ENCODE results near the gene ZNF211.

ZNF211 gene

GRCh38 chr19:57632987-57633831 lies at the start of gene ZNF211:
ZNF211 (plus strand) TSS chr19:57633168; CDS start chr19:57633347, 179 bp downstream.
- H3K4me3 ChIP-seq = peak within 1 kb of the TSS; percentile 61 to 83
- peak; percentile 91 to 94 for DNase-seq
- peak in 1 of 2 experiments; percentile 11 for TF ChIP-seq CTCF (IDR thresholded peaks at IDR 0.05)
- H3K27ac ChIP-seq = peak within 1 kb of the TSS; percentile 71 to 78
- H3K27me3 ChIP-seq = no peaks in the 10 kb centered on the region
- H3K4me1 ChIP-seq = peaks cover 0 to 9% (median 6%) of the 10 kb centered on the region in 4 donors
- peaks cover 7 to 81% (median 36%) of the 10 kb centered on the region in 3 donors for H3K9me3 ChIP-seq
- peaks cover 56 to 72% (median 68%) of the 10 kb centered on the region in 3 donors for H3K36me3 ChIP-seq
- intact Hi-C loops (cut with DNase I; ENCODE audit: low total_unique reads) = no loop called here

GRCh38 chr19:57583521-57584416 lies 49.2 kb upstream of the ZNF211 start, which contains the start of gene ZIK1:
ZIK1 (plus strand) TSS chr19:57584145; CDS start chr19:57584357, 212 bp downstream.
- TF ChIP-seq CTCF (IDR thresholded peaks at IDR 0.05) = no peak
- peaks cover 27 to 28% (median 28%) of the 10 kb centered on the region in 3 donors for H3K36me3 ChIP-seq
- peak within 1 kb of the TSS in 1 of 2 donors; percentile 19 for H3K27ac ChIP-seq
- H3K4me3 ChIP-seq = peak within 1 kb of the TSS; percentile 54 to 55
- H3K27me3 ChIP-seq = no peaks in the 10 kb centered on the region
- peak; percentile 84 to 91 for DNase-seq
- H3K9me3 ChIP-seq = peaks cover 8 to 46% (median 17%) of the 10 kb centered on the region in 3 donors
- intact Hi-C loops (cut with DNase I; ENCODE audit: low total_unique reads) = no loop called here
- peaks cover 0 to 22% (median 11%) of the 10 kb centered on the region in 4 donors for H3K4me1 ChIP-seq

DNA sequence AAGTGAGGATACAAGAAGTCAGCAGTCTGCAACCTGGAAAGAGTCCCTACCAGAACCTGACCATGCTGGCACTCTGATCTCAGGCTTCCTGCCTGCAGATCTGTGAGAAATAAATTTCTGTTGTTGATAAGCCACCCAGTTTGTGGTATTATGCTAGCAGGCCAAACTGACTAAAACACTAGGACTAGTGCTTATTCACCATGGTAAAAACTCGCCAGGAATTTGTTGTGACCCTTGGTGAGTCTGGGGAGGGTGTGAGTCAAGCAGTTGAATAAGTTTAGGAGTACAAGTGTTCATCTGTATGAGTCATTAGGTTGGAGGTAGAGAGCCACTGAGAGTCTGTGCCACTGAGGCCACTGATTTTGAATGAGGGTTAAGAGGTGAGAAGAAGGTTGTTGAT lies 45.4 kb upstream of the ZNF211 start:
- DNase-seq = no peak
- peaks cover 59 to 66% (median 62%) of the 10 kb centered on the region in 3 donors for H3K36me3 ChIP-seq
- H3K27ac ChIP-seq = no peak overlapping the region
- intact Hi-C loops (cut with DNase I; ENCODE audit: low total_unique reads) = no loop called here
- no peaks in the 10 kb centered on the region for H3K27me3 ChIP-seq
- H3K9me3 ChIP-seq = peaks cover 15 to 84% (median 55%) of the 10 kb centered on the region in 3 donors
- TF ChIP-seq CTCF (IDR thresholded peaks at IDR 0.05) = no peak
- peaks cover 0 to 19% (median 11%) of the 10 kb centered on the region in 4 donors for H3K4me1 ChIP-seq
- H3K4me3 ChIP-seq = no peak overlapping the region

- peaks cover 0 to 16% (median 10%) of the 10 kb centered on the region in 4 donors for H3K4me1 ChIP-seq
- H3K4me3 ChIP-seq = peak overlapping the region; percentile 66 to 69
- no peak for DNase-seq
- TF ChIP-seq CTCF (IDR thresholded peaks at IDR 0.05) = no peak
- H3K27me3 ChIP-seq = no peaks in the 10 kb centered on the region
- peak overlapping the region in 1 of 2 donors; percentile 50 for H3K27ac ChIP-seq
- H3K9me3 ChIP-seq = peaks cover 0 to 42% (median 31%) of the 10 kb centered on the region in 3 donors
- intact Hi-C loops (cut with DNase I; ENCODE audit: low total_unique reads) = no loop called here
- peaks cover 17 to 19% (median 18%) of the 10 kb centered on the region in 3 donors for H3K36me3 ChIP-seq
These were observed 33.6 kb upstream of the ZNF211 start for GRCh38 chr19:57599377-57599760.

DNA sequence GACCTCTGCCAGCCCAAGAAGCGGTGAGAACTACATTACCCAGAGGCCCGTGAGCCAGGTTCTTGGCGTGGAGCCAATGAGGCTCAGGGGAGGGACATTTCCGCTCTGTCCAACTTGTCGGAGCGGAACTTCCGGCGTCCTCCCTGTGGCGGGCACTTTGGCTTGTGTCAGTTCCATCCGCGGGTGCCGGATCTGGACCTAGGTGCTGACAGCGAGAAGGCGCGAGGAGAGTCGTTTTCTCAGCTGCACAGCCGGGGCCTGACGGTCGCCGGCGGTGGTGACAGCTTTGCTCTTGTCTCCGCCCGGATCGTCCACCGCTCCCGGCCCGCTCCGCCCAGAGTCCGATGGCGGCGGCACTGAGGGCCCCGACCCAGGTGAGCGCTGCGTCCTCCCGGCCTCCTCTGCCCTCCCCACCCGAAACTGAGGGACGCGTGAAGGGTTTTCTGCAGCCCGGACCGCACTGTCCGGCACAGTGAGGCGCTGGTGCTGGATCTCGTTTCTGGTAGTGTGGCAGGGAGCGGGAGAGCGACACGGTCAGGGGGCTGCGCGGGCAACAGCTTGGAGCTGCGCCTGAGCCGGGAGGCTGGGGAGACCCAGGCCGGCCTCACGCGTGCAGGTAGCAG lies 33.1 kb upstream of the ZNF211 start, which contains the start of gene ZNF530:
Gene ZNF530 (plus strand): TSS at position 125 of the 623 bp plus-strand sequence. CDS start 4,461 bp downstream, outside the sequence.
- intact Hi-C loops (cut with DNase I; ENCODE audit: low total_unique reads) = no loop called here
- H3K27ac ChIP-seq = peak within 1 kb of the TSS; percentile 44 to 50

More for the DNA sequence above, 33.1 kb upstream of the ZNF211 start, which contains the start of gene ZNF530:
- no peak for TF ChIP-seq CTCF (IDR thresholded peaks at IDR 0.05)
- DNase-seq = peak; percentile 94
- peaks cover 0 to 42% (median 31%) of the 10 kb centered on the region in 3 donors for H3K9me3 ChIP-seq
- H3K4me1 ChIP-seq = peaks cover 0 to 16% (median 10%) of the 10 kb centered on the region in 4 donors
- peaks cover 22 to 24% (median 23%) of the 10 kb centered on the region in 3 donors for H3K36me3 ChIP-seq
- no peaks in the 10 kb centered on the region for H3K27me3 ChIP-seq
- H3K4me3 ChIP-seq = peak within 1 kb of the TSS; percentile 66 to 69

Data from tibial artery (tissue), 4 donors.